ENCODE results near the gene MTX3. TPM values are rescaled to one million over a fixed set of nuclear protein-coding genes. Genes with fewer than 3 reads are reported as not detected.

Gene MTX3
- total RNA-seq, 1 donor from 2014 or later, result 28.4 TPM

DNA sequence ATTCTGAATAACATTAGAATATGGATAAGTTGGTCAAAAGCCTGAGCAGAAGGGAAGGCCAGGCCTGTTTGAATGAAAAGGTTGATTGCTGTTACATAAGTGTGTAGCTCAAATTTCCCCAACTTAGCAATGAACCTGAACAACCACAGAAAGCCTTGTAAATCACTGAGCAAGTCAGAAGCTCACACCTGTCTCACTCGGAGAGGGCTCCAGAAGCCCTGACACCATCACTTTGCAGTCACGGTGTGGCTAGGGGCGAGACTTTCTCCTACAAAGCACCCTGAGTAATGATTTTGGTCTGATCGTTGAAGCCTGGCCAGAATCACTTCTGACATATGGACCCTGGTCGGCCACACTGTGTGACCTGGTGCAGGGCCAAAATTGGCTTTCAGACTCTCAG is 62.0 kb downstream of the MTX3 start:
- peaks cover 12% of the 10 kb centered on the region for H3K27me3 Mint-ChIP-seq (ENCODE audit: low read depth)
- DNase-seq (ENCODE audit: low spot score in 2 of 2, unreplicated experiment in 2 of 2), result no peak
- H3K4me1 Mint-ChIP-seq, result no peaks in the 10 kb centered on the region
- no peaks in the 10 kb centered on the region for H3K36me3 Mint-ChIP-seq
- TF ChIP-seq, protein P1, sequence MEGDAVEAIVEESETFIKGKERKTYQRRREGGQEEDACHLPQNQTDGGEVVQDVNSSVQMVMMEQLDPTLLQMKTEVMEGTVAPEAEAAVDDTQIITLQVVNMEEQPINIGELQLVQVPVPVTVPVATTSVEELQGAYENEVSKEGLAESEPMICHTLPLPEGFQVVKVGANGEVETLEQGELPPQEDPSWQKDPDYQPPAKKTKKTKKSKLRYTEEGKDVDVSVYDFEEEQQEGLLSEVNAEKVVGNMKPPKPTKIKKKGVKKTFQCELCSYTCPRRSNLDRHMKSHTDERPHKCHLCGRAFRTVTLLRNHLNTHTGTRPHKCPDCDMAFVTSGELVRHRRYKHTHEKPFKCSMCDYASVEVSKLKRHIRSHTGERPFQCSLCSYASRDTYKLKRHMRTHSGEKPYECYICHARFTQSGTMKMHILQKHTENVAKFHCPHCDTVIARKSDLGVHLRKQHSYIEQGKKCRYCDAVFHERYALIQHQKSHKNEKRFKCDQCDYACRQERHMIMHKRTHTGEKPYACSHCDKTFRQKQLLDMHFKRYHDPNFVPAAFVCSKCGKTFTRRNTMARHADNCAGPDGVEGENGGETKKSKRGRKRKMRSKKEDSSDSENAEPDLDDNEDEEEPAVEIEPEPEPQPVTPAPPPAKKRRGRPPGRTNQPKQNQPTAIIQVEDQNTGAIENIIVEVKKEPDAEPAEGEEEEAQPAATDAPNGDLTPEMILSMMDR (IDR thresholded peaks at IDR 0.05; ENCODE audit: unreplicated experiment), result no peak
- no peak overlapping the region for H3K4me3 Mint-ChIP-seq
- no peaks in the 10 kb centered on the region for H3K9me3 Mint-ChIP-seq
- no peak overlapping the region for H3K27ac Mint-ChIP-seq

Other genes starting within 250 kb of the MTX3 start
- 15.6 to 17.3 TPM (median 17.1 TPM) in 3 replicates for gene THBS4, start 44.1 kb upstream of the MTX3 start, total RNA-seq

All from mesothelial cell of epicardium (in vitro differentiated cells).